ENCODE results near the gene LPP. TPM values are rescaled to one million over a fixed set of nuclear protein-coding genes. Genes with fewer than 3 reads are reported as not detected.

The LPP gene
- total and polyA plus RNA-seq, 2 of the 4 experiments (the other 2 are of a cell fraction), result 16.0 to 130 TPM

DNA sequence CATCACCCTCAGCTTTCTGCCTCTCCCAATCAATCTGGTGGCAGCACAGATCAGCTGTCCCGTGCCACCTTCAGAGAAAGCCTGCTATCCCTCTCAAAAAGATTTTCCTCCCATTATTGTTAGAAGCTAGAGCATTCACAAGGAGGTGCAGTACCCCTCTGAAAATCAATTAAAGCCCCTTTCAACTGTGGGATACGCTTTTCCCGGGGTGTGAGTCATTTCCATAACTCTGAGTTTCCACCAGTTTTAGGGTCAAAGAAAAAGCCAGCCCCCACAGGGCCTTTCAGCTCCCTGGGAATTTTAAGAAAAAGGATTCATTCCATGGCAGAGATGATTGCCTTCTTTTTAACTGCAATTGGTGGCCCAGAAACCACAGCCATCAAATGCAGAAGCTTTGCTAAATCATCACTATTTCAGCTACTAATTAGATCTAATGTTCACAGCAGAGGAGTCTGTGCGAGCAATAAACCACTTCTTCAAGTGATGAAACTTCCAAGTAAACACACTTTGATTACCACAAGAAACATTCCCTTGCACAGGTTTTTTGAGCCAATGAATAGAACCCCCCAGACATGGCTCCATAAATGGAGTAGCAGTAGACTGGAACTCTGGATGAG, 747.8 kb downstream of the LPP start:
- 0 out of 2 replicates have a peak overlapping the region, but pooled peaks have one; percentile 4 for H4K91ac ChIP-seq (ENCODE audit: insufficient read depth, low read depth, low read length)
- no peak; the same call in 1 of the 2 replicates for ATAC-seq (ENCODE audit: low read depth)
- H3K23ac ChIP-seq (ENCODE audit: low read depth, low read length), result peak overlapping the region; percentile 46; the same call in 1 of the 2 replicates
- H2BK20ac ChIP-seq (ENCODE audit: low read depth, low read length), result peak overlapping the region; percentile 58; the same call in 1 of the 2 replicates
- H3K27me3 ChIP-seq (ENCODE audit: control insufficient read depth, insufficient read depth, low read length), result no peaks in the 10 kb centered on the region
- TF ChIP-seq FOS (IDR thresholded peaks at IDR 0.05; ENCODE audit: low read depth, low read length) (no peak), MAFK (IDR thresholded peaks at IDR 0.05; ENCODE audit: low read depth, low read length) (0 out of 2 replicates have a peak, but pooled peaks have one; percentile 8)
- peak overlapping the region; percentile 6 to 17; a peak in 3 of 4 replicates for H4K8ac ChIP-seq (ENCODE audit: low read depth in 2 of 2, low read length in 2 of 2)
- BruUV-seq (replicated peaks), result no TSS peak
- in situ Hi-C loops (cut with MboI; ENCODE audit: low sequenced_read_pairs), result no loop called here
- no peak overlapping the region; the same call in 1 of the 2 replicates for H3K27ac ChIP-seq (ENCODE audit: insufficient read depth, low read length)
- no peak overlapping the region for H3K9ac ChIP-seq (ENCODE audit: low read depth, low read length)
- H4K5ac ChIP-seq (ENCODE audit: low read depth, low read length), result no peak overlapping the region
- H2BK15ac ChIP-seq (ENCODE audit: low read depth, low read length), result peak overlapping the region; percentile 56; the same call in 2 of the 3 replicates
- H3K56ac ChIP-seq (ENCODE audit: extremely low read depth, insufficient read depth, low read length), result no peak overlapping the region
- H2AK9ac ChIP-seq (replicated peaks; ENCODE audit: low read depth, low read length, poor library complexity), result peak overlapping the region; percentile 17
- no peaks in the 10 kb centered on the region for H3K9me3 ChIP-seq (ENCODE audit: control insufficient read depth, insufficient read depth, low read length)
- dilution Hi-C loops (cut with HindIII; ENCODE audit: low sequenced_read_pairs, unreplicated experiment), result no loop called here
- H2BK120ac ChIP-seq (ENCODE audit: low read depth, low read length), result peak overlapping the region; percentile 66
- H3K36me3 ChIP-seq (ENCODE audit: control insufficient read depth, insufficient read depth, low read length), result 0 out of 2 replicates have a peak, but pooled peaks cover 2% of the 10 kb centered on the region
- H3K4ac ChIP-seq (ENCODE audit: low read depth, low read length), result peak overlapping the region; percentile 60; the same call in 1 of the 2 replicates
- H2BK5ac ChIP-seq (ENCODE audit: low read depth, low read length, poor library complexity, severe bottlenecking), result peak overlapping the region; percentile 1
- ChIA-PET POLR2A (ENCODE audit: unreplicated experiment) (no interaction called here), CTCF (no interaction called here)
- WGBS, 2 experiments (ENCODE audit: extremely low coverage in 2 of 2, insufficient read length in 1 of 2), result no CpG with 5 or more reads among the region's 4 CpGs
- H3K79me1 ChIP-seq (ENCODE audit: low read depth in 1 of 2, low read length in 2 of 2), result peaks cover 0 to 14% of the 10 kb centered on the region in 2 experiments; a peak in 3 of 4 replicates
- H3K4me1 ChIP-seq (ENCODE audit: control insufficient read depth, insufficient read depth, low read length), result peaks cover 14% of the 10 kb centered on the region
- peak overlapping the region; percentile 60 for H3K14ac ChIP-seq (replicated peaks; ENCODE audit: low read depth, low read length)
- intact Hi-C loops (cut with micrococcal nuclease), result no loop called here
- no peaks in the 10 kb centered on the region for H4K20me1 ChIP-seq (ENCODE audit: insufficient read depth, low read length)
- H3K9me1 ChIP-seq (ENCODE audit: insufficient read depth, low read length), result peaks cover 27% of the 10 kb centered on the region
- no peak overlapping the region for H3K18ac ChIP-seq (ENCODE audit: low read depth, low read length)
- no peak overlapping the region for H2AFZ ChIP-seq (replicated peaks; ENCODE audit: low read length, poor library complexity)
- peak; percentile 29 for DNase-seq
- no peak overlapping the region for H3K4me3 ChIP-seq (ENCODE audit: insufficient read depth, low read depth, low read length)
- no peak overlapping the region for H3K4me2 ChIP-seq (ENCODE audit: low read depth, low read length)
- H2AK5ac ChIP-seq (ENCODE audit: low read depth, low read length), result peak overlapping the region; percentile 65; the same call in 1 of the 2 replicates
